ENCODE measurements around the gene EYA2. TPM values are rescaled to one million over a fixed set of nuclear protein-coding genes. Genes with fewer than 3 reads are reported as not detected.
"Not testable (repeated sequence)": the region's sequence is repeated elsewhere in the genome, so short reads cannot be mapped to it uniquely, and the experiment has no call there.

EYA2 gene
- total RNA-seq, 1 experiment from 2014 or later: 0.33 TPM

- Histone ChIP-seq H3K27me3 (ENCODE audit: low read length) (no peaks in the 10 kb centered on the region), H3K4me1 (ENCODE audit: insufficient read depth, low read length) (peaks cover 63% of the 10 kb centered on the region), H2AFZ (ENCODE audit: low read length) (no peak overlapping the region), H3K9ac (ENCODE audit: low read length) (0 out of 2 replicates have a peak overlapping the region, but pooled peaks have one; percentile 42), H3K9me2 (replicated peaks; ENCODE audit: low read length) (no peaks in the 10 kb centered on the region), H3K36me3 (ENCODE audit: low read depth, low read length) (no peaks in the 10 kb centered on the region), H3K4me3 (ENCODE audit: low read length) (no peak overlapping the region), H3K79me2 (ENCODE audit: low read length) (no peaks in the 10 kb centered on the region), H4K20me1 (ENCODE audit: low read length) (no peaks in the 10 kb centered on the region), H3K9me3 (ENCODE audit: low read length) (no peaks in the 10 kb centered on the region), H3F3A (ENCODE audit: low read length, unreplicated experiment) (peaks cover 7% of the 10 kb centered on the region), H3K27ac (ENCODE audit: low read length) (peak overlapping the region; percentile 96), H3K4me2 (ENCODE audit: low read length) (no peak overlapping the region)
- no TSS peak for BruUV-seq (replicated peaks)
- peak; percentile 53 for DNase-seq
- CTCF ChIA-PET: no interaction called here
- POLR2A ChIA-PET (ENCODE audit: unreplicated experiment): no interaction called here
- no peak for TF ChIP-seq EZH2phosphoT487 (IDR thresholded peaks at IDR 0.05; ENCODE audit: borderline replicate concordance, low read length)
- TF ChIP-seq EZH2 (IDR thresholded peaks at IDR 0.05; ENCODE audit: low read length, unreplicated experiment): no peak
- no peak for TF ChIP-seq CTCF (conservative IDR thresholded peaks at IDR 0.05; ENCODE audit: low read depth, low read length)
- intact Hi-C loops (cut with micrococcal nuclease): no loop called here
- ATAC-seq: no peak
Measured at GRCh38 chr20:47202733-47203667, 308.4 kb downstream of the EYA2 start.

GRCh38 chr20:47204008-47204849 lies 309.6 kb downstream of the EYA2 start:
- DNase-seq (peak; percentile 98), ATAC-seq (peak; percentile 60)
- peak overlapping the region; percentile 10; the same call in 1 of the 2 replicates for H3K4me3 ChIP-seq (ENCODE audit: low read length)
- peaks cover 7% of the 10 kb centered on the region for H3F3A ChIP-seq (ENCODE audit: low read length, unreplicated experiment)
- no TSS peak for BruUV-seq (replicated peaks)
- H3K79me2 ChIP-seq (ENCODE audit: low read length): no peaks in the 10 kb centered on the region
- H3K27ac ChIP-seq (ENCODE audit: low read length): peak overlapping the region; percentile 96
- H2AFZ ChIP-seq (ENCODE audit: low read length): no peak overlapping the region
- ChIA-PET POLR2A (ENCODE audit: unreplicated experiment) (interaction anchor here (0.5 kb wide), 1 partner anchor 80 kb away, joined by 5 read pairs; no protein-coding TSS in a partner anchor), CTCF (interaction anchor here (0.8 kb wide), 1 partner anchor 180 kb away, joined by 4 read pairs; no protein-coding TSS in a partner anchor)
- H3K4me2 ChIP-seq (ENCODE audit: low read length): peak overlapping the region; percentile 68
- H3K9me3 ChIP-seq (ENCODE audit: low read length): no peaks in the 10 kb centered on the region
- no peaks in the 10 kb centered on the region for H3K9me2 ChIP-seq (replicated peaks; ENCODE audit: low read length)
- H3K9ac ChIP-seq (ENCODE audit: low read length): peak overlapping the region; percentile 68
- H3K36me3 ChIP-seq (ENCODE audit: low read depth, low read length): no peaks in the 10 kb centered on the region
- TF ChIP-seq EZH2 (IDR thresholded peaks at IDR 0.05; ENCODE audit: low read length, unreplicated experiment) (no peak), CTCF (conservative IDR thresholded peaks at IDR 0.05; ENCODE audit: low read depth, low read length) (no peak), EZH2phosphoT487 (IDR thresholded peaks at IDR 0.05; ENCODE audit: borderline replicate concordance, low read length) (no peak)
- no peaks in the 10 kb centered on the region for H3K27me3 ChIP-seq (ENCODE audit: low read length)
- intact Hi-C loops (cut with micrococcal nuclease): loop anchor here (2.0 kb wide), 3 partner anchors 71 to 261 kb away; no protein-coding TSS in a partner anchor
- H4K20me1 ChIP-seq (ENCODE audit: low read length): no peaks in the 10 kb centered on the region
- H3K4me1 ChIP-seq (ENCODE audit: insufficient read depth, low read length): peaks cover 55% of the 10 kb centered on the region

GRCh38 chr20:47204850-47205122 lies 310.1 kb downstream of the EYA2 start:
- H3K9me2 ChIP-seq (replicated peaks; ENCODE audit: low read length); H4K20me1 ChIP-seq (ENCODE audit: low read length); H2AFZ ChIP-seq (ENCODE audit: low read length); H3F3A ChIP-seq (ENCODE audit: low read length, unreplicated experiment); ATAC-seq; BruUV-seq (replicated peaks); H3K9me3 ChIP-seq (ENCODE audit: low read length); POLR2A ChIA-PET (ENCODE audit: unreplicated experiment); H3K36me3 ChIP-seq (ENCODE audit: low read depth, low read length); H3K27me3 ChIP-seq (ENCODE audit: low read length); DNase-seq; H3K79me2 ChIP-seq (ENCODE audit: low read length): not testable (repeated sequence)
- H3K9ac ChIP-seq (ENCODE audit: low read length): peak overlapping the region; percentile 68
- H3K4me1 ChIP-seq (ENCODE audit: insufficient read depth, low read length): peaks cover 55% of the 10 kb centered on the region
- peak overlapping the region; percentile 96 for H3K27ac ChIP-seq (ENCODE audit: low read length)
- peak overlapping the region; percentile 68 for H3K4me2 ChIP-seq (ENCODE audit: low read length)
- peak overlapping the region; percentile 10; the same call in 1 of the 2 replicates for H3K4me3 ChIP-seq (ENCODE audit: low read length)
- intact Hi-C loops (cut with micrococcal nuclease): loop anchor here (2.0 kb wide), 3 partner anchors 70 to 260 kb away; no protein-coding TSS in a partner anchor
- CTCF ChIA-PET: interaction anchor here (0.5 to 2.0 kb wide), 4 partner anchors 66 to 452 kb away, joined by 3 to 22 read pairs (median 4); no protein-coding TSS in a partner anchor
